ENCODE data around the gene LRRC26. TPM values are rescaled to one million over a fixed set of nuclear protein-coding genes. Genes with fewer than 3 reads are reported as not detected.

LRRC26 gene
- total and polyA plus RNA-seq, 2 of the 13 experiments (the other 11 are each of a cell fraction or from before 2014, with no cell fraction given): not detected

DNA sequence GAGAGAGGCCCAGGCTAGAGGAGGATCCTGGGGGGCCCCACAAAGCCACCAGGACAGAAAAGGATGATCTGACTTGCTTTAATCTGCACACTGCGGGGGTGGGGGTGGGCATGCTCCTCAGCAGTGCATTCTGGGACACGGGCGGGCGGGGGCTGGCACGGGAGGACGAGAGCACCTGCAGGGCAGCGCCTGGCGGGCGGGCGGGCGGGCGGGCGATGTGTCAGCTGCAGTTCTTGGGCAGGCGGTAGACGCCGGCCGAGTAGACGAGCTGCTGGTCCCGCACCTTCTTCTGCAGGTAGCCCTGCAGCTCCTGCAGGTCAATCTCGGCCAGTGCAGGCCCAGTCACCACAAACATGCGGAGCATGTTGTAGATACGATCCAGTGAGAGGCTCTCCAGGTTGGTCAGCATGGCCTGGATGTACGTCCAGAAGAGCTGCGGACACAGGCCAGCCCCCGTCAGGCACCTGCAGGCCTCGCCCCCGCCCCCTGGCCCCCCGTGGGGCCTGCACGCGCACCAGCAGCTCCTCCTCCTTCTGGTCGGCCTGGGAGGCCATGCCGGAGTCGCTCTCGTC, 5.0 kb upstream of the LRRC26 start (continued):
- TF ChIP-seq, protein P1, sequence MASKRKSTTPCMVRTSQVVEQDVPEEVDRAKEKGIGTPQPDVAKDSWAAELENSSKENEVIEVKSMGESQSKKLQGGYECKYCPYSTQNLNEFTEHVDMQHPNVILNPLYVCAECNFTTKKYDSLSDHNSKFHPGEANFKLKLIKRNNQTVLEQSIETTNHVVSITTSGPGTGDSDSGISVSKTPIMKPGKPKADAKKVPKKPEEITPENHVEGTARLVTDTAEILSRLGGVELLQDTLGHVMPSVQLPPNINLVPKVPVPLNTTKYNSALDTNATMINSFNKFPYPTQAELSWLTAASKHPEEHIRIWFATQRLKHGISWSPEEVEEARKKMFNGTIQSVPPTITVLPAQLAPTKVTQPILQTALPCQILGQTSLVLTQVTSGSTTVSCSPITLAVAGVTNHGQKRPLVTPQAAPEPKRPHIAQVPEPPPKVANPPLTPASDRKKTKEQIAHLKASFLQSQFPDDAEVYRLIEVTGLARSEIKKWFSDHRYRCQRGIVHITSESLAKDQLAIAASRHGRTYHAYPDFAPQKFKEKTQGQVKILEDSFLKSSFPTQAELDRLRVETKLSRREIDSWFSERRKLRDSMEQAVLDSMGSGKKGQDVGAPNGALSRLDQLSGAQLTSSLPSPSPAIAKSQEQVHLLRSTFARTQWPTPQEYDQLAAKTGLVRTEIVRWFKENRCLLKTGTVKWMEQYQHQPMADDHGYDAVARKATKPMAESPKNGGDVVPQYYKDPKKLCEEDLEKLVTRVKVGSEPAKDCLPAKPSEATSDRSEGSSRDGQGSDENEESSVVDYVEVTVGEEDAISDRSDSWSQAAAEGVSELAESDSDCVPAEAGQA (IDR thresholded peaks at IDR 0.05; ENCODE audit: low read depth): no peak
- TF ChIP-seq, protein P1 (CRISPR knock-in tag; IDR thresholded peaks at IDR 0.05; ENCODE audit: borderline replicate concordance): no peak
- TF ChIP-seq ZNF720 (CRISPR knock-in tag; IDR thresholded peaks at IDR 0.05) (no peak), GFI1 (CRISPR knock-in tag; IDR thresholded peaks at IDR 0.05; ENCODE audit: borderline replicate concordance) (no peak), ZMYM4 (CRISPR knock-in tag; IDR thresholded peaks at IDR 0.05) (no peak), FOXP1 (IDR thresholded peaks at IDR 0.05) (no peak), FOXP1 (CRISPR knock-in tag; IDR thresholded peaks at IDR 0.05) (no peak), JUN (CRISPR knock-in tag; IDR thresholded peaks at IDR 0.05) (no peak), HDAC1 (CRISPR knock-in tag; IDR thresholded peaks at IDR 0.05) (no peak), ZNF205 (CRISPR knock-in tag; IDR thresholded peaks at IDR 0.05) (no peak), SRY (CRISPR knock-in tag; IDR thresholded peaks at IDR 0.05) (no peak), ZNF816 (CRISPR knock-in tag; IDR thresholded peaks at IDR 0.05; ENCODE audit: borderline replicate concordance) (no peak), BRCA1 (CRISPR knock-in tag; IDR thresholded peaks at IDR 0.05) (no peak)
- TF ChIP-seq, protein P2, sequence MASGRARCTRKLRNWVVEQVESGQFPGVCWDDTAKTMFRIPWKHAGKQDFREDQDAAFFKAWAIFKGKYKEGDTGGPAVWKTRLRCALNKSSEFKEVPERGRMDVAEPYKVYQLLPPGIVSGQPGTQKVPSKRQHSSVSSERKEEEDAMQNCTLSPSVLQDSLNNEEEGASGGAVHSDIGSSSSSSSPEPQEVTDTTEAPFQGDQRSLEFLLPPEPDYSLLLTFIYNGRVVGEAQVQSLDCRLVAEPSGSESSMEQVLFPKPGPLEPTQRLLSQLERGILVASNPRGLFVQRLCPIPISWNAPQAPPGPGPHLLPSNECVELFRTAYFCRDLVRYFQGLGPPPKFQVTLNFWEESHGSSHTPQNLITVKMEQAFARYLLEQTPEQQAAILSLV (CRISPR knock-in tag; IDR thresholded peaks at IDR 0.05; ENCODE audit: borderline replicate concordance): no peak
- TF ChIP-seq, protein P3, sequence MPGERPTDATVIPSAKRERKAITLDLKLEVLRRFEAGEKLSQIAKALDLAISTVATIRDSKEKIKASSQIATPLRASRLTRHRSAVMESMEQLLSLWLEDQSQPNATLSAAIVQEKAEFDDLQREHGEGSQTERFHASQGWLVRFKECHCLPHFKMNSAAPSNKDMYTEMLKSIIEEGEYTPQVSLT (CRISPR knock-in tag; IDR thresholded peaks at IDR 0.05; ENCODE audit: borderline replicate concordance, low read depth): no peak

Data from HepG2 (cell line).